MM.1S (cell line): ENCODE results near the gene SP3.

ENCODE experiments used
- DNase-seq: peaks from one replicate; pipeline ENCODE4 v3.0.0-alpha.2; 2015
- H2AFZ ChIP-seq: fragments of 300-600 bp; sonication (generic); 2 replicates; pipeline ENCODE4 v1.6.0; 2016; ENCODE audit warnings: antibody characterized with exemption, low read length
- H3F3A ChIP-seq: fragments of 300-600 bp; sonication (generic); 2 replicates; pipeline ENCODE4 v1.6.1; 2016; ENCODE audit warnings: mild to moderate bottlenecking, antibody characterized with exemption, low read length, moderate library complexity, mixed read lengths; ENCODE audit not compliant: insufficient read depth
- H3K27ac ChIP-seq: fragments of 300-600 bp; sonication (generic); 2 replicates; pipeline ENCODE4 v1.5.1; 2016; ENCODE audit warnings: mild to moderate bottlenecking, low read length
- H3K27me3 ChIP-seq: fragments of 300-600 bp; sonication (generic); replicated peaks from 2 replicates; pipeline ENCODE4 v1.6.0; 2016; ENCODE audit warnings: low read length; ENCODE audit not compliant: insufficient read depth
- H3K36me3 ChIP-seq: fragments of 300-600 bp; sonication (generic); replicated peaks from 2 replicates; pipeline ENCODE4 v1.6.1; 2016; ENCODE audit warnings: mild to moderate bottlenecking, low read length, mixed read lengths; ENCODE audit not compliant: insufficient read depth
- H3K4me1 ChIP-seq: fragments of 300-600 bp; sonication (generic); 2 replicates; pipeline ENCODE4 v1.6.1; 2016; ENCODE audit warnings: low read length, mixed read lengths
- H3K4me2 ChIP-seq: fragments of 300-600 bp; sonication (generic); 2 replicates; pipeline ENCODE4 v1.6.0; 2016; ENCODE audit warnings: low read depth, low read length
- H3K4me3 ChIP-seq: fragments of 300-600 bp; sonication (generic); 2 replicates; pipeline ENCODE4 v1.5.1; 2016; ENCODE audit warnings: low read length, mixed read lengths
- H3K79me2 ChIP-seq: fragments of 300-600 bp; sonication (generic); 2 replicates; pipeline ENCODE4 v1.6.1; 2016; ENCODE audit warnings: mixed run types, low read length, mixed read lengths
- H3K9ac ChIP-seq: fragments of 300-600 bp; sonication (generic); 2 replicates; pipeline ENCODE4 v1.6.1; 2016; ENCODE audit warnings: low read length, mixed read lengths
- H3K9me2 ChIP-seq: fragments of 300-600 bp; sonication (generic); replicated peaks from 2 replicates; pipeline ENCODE4 v1.6.1; 2016; ENCODE audit warnings: mild to moderate bottlenecking, low read length, mixed read lengths; ENCODE audit not compliant: insufficient read depth
- H3K9me3 ChIP-seq: fragments of 300-600 bp; sonication (generic); replicated peaks from 2 replicates; pipeline ENCODE4 v1.6.1; 2016; ENCODE audit warnings: mild to moderate bottlenecking, low read length, mixed read lengths; ENCODE audit not compliant: insufficient read depth
- H4K20me1 ChIP-seq: fragments of 300-600 bp; sonication (generic); 2 replicates; pipeline ENCODE4 v1.6.1; 2016; ENCODE audit warnings: mild to moderate bottlenecking, low read length, moderate library complexity, mixed read lengths; ENCODE audit not compliant: insufficient read depth
- CTCF ChIP-seq: fragments of 300-600 bp; sonication (generic); IDR thresholded peaks from 2 replicates; pipeline ENCODE4 v1.5.1; 2016; ENCODE audit warnings: antibody characterized with exemption, low read length, mixed read lengths
- EZH2 ChIP-seq: fragments of 300-600 bp; sonication (generic); optimal IDR thresholded peaks from 2 replicates; pipeline ENCODE3; 2017; ENCODE audit warnings: low read depth, mild to moderate bottlenecking, antibody characterized with exemption, low read length, mixed read lengths
- EZH2phosphoT487 ChIP-seq: fragments of 300-600 bp; sonication (generic); IDR thresholded peaks from 2 replicates; pipeline ENCODE4 v1.6.1; 2018; ENCODE audit warnings: antibody characterized with exemption, low read length

Gene SP3

DNA sequence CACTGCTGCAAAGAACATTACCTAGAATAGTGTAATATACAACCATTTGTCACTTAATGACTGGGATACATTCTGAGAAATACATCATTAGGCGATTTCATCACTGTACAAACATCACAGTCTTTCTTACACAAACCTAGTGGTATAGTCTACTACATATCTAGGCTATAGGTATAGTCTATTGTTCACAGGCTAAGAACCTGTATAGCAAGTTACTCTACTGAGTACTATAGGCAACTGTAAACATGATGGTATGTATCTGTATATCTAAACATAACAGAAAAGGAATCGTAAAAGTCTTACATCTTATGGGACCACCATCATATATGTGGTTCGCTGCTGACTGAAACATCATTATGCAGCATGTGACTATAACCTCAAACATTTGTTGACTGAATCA is 21.4 kb downstream of the SP3 start:
- Histone ChIP-seq H3K4me1 (peaks cover 20% of the 10 kb centered on the region), H2AFZ (no peak overlapping the region), H4K20me1 (peaks cover 95% of the 10 kb centered on the region), H3K4me3 (no peak overlapping the region), H3K4me2 (no peak overlapping the region), H3K36me3 (peaks cover 9% of the 10 kb centered on the region), H3K27me3 (no peaks in the 10 kb centered on the region), H3K27ac (no peak overlapping the region), H3K9me3 (no peaks in the 10 kb centered on the region), H3F3A (no peaks in the 10 kb centered on the region), H3K79me2 (peaks cover 100% of the 10 kb centered on the region), H3K9ac (no peak overlapping the region), H3K9me2 (no peaks in the 10 kb centered on the region)
- DNase-seq, result no peak
- TF ChIP-seq CTCF (no peak), EZH2phosphoT487 (no peak), EZH2 (no peak)

DNA sequence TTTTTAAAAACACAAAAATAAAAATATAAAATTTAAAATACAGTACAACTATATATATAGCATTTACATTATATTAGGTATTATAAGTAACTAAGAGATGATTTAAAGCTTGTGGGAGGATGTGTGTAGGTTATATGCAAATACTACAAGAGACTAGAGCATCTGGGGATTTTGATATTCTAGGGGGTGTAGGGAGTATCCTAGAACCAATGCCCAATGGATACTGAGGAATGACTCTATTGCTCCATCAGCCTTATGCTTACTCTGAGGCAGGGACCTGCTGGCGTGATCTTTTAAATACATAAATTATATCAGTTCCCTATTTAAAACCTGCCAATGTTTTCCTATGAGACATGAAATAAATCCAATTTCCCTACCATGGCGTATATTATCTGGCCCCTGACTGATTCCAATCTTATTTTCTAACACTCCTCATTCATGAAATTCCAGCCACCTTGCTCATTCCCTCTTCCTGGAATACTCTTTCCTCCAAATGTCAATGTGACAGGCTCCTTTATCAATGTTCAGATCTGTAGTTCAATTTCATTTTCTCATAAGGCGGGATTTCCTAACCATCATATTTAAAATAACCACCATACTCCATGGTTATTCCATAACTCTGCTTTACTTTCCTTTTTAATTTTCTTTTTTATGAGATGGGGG is 22.2 kb downstream of the SP3 start:
- Histone ChIP-seq H2AFZ (no peak overlapping the region), H4K20me1 (peaks cover 95% of the 10 kb centered on the region), H3K4me1 (peaks cover 24% of the 10 kb centered on the region), H3K27me3 (no peaks in the 10 kb centered on the region), H3K9me3 (no peaks in the 10 kb centered on the region), H3K4me3 (no peak overlapping the region), H3K9ac (no peak overlapping the region), H3K27ac (no peak overlapping the region), H3F3A (no peaks in the 10 kb centered on the region), H3K9me2 (no peaks in the 10 kb centered on the region), H3K79me2 (peaks cover 100% of the 10 kb centered on the region), H3K36me3 (peaks cover 9% of the 10 kb centered on the region), H3K4me2 (no peak overlapping the region)
- TF ChIP-seq EZH2phosphoT487, result no peak
- TF ChIP-seq EZH2, result no peak
- TF ChIP-seq CTCF, result no peak
- no peak for DNase-seq

GRCh38 chr2:173941567-173941966 is 23.6 kb downstream of the SP3 start:
- DNase-seq, result no peak
- no peak for TF ChIP-seq CTCF
- no peak for TF ChIP-seq EZH2
- no peak for TF ChIP-seq EZH2phosphoT487
- peaks cover 100% of the 10 kb centered on the region for H3K79me2 ChIP-seq
- H3K9ac ChIP-seq, result no peak overlapping the region
- H3K36me3 ChIP-seq, result peaks cover 7% of the 10 kb centered on the region
- no peak overlapping the region for H3K4me2 ChIP-seq
- peaks cover 27% of the 10 kb centered on the region for H3K4me1 ChIP-seq
- H3F3A ChIP-seq, result no peaks in the 10 kb centered on the region
- no peak overlapping the region for H3K27ac ChIP-seq
- H3K9me2 ChIP-seq, result no peaks in the 10 kb centered on the region
- no peak overlapping the region for H2AFZ ChIP-seq
- H4K20me1 ChIP-seq, result peaks cover 95% of the 10 kb centered on the region
- no peak overlapping the region for H3K4me3 ChIP-seq
- no peaks in the 10 kb centered on the region for H3K9me3 ChIP-seq
- no peaks in the 10 kb centered on the region for H3K27me3 ChIP-seq
